HG03103 (cell line): ENCODE measurements around the gene OLIG3.

Experiments used
- ATAC-seq: cut with Tn5 transposase; IDR thresholded peaks from one replicate; pipeline ENCODE4 v1.9.1; 2021; ENCODE audit warnings: low read depth; ENCODE audit not compliant: unreplicated experiment

OLIG3 gene

DNA sequence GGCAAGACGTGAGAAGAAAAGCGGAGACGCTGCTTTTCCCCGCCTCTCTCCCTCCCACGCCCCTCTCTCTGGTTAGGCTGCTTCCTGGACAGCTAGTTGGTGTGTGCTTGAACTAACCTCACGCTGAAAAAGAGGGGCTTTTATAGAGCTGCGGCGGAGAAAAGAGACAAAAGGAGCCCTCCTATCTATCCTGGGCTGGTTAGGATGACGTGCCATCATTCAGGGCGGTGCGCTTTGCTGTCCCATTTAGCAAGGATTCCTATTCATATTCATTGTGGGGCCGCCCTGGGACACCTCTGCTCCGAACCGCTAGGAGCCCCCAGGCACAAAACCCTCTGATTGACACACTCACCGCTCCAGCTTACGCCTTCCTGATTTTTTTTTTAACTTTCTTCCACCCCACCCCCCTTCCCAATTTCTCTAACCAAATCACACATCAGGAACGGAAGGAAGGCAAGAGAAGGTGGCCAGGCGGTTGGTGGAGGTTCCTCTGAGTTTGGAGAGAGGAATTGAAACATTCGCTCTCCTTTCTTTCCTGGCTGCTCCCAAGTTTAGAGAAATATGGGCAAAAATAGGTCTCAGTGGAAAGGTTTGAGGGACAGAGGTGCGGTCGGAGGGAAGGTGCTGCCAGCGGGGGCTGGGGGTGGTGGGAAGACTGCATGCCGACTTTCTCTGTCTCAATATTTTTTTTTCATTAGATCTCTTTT, at the start of gene OLIG3:
Gene OLIG3 (minus strand): TSS at position 114 of the 707 bp plus-strand sequence. CDS start 224 bp downstream, outside the sequence.
- no peak for ATAC-seq

DNA sequence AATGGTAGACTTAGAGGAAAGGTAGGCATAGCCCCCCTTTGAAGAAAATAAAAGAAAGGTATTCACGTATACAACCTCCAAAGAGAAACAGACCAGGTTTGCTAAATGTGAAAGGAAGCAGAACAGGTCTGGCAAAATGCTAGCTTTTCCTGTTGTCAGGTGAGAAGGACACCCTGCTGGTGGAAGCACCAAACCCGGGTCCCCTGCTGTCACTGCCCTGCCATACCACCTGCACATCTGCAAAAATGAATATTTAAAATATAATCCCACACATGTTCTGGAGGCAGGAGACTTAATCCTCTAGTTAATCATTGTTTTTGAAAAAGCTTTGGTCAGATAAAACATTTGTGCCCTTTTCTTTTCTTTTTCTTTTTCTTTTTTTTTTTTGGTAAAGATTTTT, 48.9 kb upstream of the OLIG3 start:
- ATAC-seq = no peak

DNA sequence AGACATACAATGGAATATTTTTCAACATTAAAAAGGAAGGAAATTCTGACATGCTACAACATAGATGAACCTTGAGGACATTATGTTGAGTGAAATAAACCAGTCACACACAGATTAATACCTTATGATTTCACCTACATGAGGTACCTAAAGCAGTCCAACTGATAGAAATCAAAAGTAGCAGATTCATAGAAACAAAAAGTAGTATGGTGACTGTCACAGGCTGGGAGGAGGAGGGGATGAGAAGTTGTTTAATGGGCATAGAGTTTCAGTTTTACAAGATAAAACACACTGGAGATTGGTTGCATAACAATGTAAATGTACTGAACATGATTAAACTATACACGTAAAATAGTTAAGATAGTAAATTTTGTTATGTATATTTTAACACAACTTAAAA, 48.5 kb upstream of the OLIG3 start:
- ATAC-seq = no peak

DNA sequence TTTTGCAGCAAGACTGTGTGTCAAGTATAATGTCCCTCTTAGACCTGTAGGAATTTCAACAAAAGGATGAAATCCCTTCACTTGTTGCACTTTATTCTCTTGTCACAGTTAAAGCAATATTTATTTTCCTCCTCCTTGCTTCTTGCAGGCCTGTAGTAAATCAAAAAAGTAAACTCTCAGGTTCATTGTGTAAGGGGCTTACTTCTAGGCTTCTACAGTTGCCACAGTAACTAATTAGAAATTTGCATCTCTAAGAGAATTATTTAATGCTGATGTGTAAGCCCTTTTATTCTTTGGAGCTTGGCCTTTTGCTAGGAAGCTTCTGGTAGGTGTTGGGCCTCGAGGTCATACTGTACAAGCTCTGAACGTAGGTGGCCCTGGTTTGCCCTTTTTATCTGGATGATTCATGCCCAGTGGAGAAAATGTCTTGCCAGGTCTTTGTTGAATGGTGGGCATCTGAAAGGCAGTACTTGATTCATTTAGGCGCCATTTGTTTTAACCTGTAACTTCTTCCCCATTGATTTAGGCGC, 47.4 kb upstream of the OLIG3 start:
- no peak for ATAC-seq

DNA sequence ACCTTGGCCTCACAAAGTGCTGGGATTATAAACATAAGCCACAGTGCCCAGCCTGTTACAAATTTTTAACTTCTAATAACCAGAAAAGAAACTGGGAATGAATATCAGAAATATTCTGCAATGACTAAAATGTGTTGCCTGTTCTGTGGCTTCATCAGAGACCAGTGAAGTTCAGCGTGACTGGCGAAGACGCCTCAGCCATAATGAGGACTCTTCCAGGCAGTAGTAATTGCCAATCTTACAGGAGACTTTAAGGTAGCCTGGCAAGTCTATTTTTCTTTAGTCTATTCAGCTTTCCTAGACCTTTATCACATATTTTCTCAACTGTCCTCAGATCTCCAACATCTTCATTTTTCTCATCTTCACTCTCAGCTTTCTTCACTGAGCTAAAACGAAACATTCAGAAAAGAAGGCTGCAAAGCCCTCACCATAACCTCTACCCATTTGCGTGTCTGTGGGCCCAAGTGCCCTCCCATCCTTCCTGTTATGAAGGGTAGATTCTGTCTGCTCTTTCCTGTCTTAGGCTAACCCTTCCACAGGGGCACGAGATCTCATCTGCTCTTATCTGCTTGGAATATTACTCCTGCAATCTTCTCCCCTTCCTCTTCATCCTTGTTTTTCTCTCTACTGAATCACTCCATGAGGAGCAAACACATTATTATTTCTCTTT, 42.0 kb upstream of the OLIG3 start:
- no peak for ATAC-seq

DNA sequence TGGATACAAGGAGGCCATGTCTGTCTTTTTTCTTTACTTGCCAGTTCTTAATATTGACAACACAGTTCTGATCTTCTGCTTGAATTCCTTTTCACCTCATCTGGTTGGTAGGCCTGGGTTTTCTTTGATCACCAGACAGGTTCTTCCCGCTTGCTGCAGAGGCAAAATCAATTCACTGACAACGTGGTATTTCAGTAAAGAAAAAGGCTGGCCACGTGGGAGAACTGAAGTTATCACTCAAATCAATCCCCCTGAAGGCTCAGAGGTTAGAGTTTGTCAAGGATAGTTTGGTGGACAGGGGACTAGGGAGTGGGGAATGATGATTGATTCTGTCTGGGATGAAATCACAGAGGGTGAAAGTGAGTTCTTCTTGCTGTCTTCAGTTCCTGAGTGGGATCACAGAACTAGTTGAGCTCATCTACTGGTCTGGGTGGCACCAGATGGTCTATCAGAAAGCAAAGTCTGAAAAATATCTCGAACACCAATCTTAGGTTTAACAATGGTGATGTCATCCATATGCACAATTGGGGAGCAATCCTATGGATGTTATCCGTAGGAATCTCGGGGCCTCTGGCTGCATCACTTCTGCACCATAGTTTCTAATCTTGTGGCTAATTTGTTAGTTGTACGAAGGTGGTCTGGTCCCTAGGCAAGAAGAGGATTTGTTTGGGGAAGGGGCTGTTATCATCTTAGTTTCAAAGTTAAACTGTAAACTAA, 37.3 kb upstream of the OLIG3 start:
- no peak for ATAC-seq

DNA sequence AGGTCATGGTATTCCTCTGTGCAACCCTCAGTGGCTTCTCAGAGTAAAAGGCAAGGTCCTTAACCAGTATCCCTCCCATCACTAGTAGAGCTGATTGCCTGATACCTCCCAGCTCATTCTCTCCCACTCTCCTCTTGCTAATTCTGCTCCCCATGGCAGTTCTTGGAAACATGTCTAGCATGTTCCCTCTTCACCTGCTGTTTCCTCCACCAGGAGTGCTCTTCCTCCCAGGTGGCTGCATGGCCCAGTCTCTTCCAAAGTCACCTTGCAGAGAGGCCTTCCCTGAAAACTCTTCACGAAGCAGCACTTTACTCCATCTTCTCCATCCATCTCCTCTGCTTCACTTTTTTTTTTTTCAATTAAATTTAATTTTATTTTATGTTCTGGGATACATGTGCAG, 36.2 kb upstream of the OLIG3 start:
- ATAC-seq = no peak

DNA sequence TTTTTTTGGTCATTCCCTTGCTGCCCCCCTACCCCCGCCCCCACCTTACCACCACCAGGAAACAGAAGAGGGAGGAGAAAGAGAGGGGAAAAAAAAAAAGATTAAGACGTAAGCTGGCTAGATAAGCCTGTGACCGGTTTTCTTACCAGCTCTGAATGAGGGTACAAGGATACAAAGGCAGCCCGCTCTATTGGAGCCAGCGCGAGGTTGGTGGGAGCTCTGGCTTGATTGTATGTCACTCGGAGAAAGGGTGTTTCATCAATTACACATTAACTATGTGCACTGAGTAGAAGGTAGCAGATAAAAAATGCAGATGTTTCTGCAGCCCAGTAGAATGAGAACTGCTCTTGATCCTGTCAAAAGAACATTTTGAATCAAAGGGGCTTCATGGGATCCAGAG, 28.6 kb upstream of the OLIG3 start:
- ATAC-seq = no peak

DNA sequence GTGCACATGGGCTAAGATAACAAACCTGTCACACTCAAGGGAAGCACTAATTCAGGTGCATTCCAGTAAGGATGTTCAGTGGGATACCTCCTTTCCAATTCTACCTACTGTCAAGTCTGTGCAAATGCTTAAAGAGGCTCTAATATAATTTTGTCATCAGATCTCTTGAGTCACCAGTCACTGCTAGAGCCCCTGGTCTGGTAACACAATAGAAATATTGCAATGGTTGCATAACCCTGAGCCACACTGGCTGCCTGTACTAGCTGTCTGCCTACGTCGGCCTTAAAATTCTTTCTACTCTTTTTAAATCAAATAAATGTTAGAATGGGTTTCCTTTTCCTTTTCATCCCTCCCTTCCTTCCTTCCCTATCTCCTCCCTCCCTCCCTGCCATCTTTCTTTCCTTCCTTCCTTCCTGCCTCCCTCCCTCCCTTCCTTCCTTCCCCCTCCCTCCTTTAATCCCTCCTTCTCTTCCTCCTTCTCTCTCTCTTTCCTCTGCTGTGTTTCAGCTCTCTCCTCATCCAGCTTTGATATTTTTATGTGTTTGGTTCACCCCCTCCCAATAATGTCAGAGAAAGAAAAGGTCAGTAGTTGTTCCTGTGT, 28.1 kb upstream of the OLIG3 start:
- ATAC-seq = no peak

DNA sequence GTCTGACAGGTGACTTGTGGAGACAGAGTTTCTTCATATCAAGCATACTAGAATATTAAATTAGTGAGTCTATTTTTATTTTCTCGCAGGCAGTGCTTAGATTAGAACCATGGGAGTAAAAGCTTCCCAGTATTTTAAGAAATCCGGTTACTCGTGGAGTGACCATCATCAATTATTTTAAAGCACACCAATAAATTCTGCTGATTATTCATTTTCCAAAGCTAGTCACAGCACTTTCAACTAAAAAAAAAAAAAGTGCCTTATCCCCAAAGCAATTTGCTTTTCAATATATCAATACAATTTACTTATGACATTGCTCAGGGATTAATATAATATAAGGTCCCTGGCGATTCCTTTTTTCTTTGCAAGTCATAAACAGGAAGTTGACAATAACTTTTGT, 26.3 kb upstream of the OLIG3 start:
- ATAC-seq = no peak

DNA sequence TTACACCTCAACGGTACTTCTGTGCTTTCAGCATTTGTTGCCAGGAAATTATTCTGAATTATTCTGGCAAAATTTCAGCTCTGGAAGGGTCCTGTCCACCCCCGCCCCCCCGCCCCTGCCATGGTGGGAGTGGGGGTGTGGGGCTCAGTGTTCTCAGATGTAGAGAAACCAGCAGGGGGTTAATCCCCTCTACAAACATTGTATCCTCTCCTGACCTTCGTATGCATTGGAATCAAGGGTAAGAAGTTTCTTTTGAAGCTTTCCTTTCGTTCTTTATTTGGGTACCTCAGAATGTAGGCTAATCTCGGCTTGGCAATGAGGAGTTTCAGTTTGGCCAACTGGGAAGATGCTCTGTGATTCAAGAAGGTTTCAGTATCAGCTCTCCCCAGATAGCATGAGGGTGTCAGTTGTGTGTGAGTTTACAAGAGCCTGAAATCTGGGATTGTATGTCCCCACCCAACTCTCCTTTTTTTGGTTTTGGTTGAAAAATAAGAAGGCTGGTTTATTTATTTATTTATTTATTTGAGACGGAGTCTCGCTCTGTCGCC, 25.5 kb upstream of the OLIG3 start:
- no peak for ATAC-seq

DNA sequence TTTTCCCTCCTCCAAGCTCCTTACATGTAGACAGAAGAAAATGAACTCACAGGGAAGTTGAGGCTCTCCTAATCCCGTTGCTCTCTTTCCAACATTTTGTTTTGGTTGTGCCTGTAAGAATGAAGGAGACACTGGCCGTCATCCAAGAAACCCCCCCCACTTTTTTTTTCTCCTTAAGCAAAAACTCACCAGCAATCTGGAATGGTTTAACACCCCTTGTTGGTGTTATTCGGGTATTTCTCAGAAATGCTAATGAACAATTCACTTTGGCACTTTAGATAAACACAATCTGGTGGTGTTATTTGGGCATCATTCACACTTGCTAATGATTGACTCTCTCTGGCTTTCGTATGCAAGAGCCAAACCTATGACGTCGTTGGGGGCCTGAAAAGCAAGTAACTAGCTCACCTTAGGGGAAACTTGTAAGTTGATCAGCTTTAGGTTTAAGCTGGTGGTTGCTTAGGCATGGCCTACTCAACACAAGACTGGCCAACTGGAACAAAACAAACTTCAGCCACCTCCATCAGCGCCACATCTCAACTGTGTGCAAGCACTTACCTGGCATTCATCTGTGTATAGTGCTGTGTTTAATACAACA, 24.3 kb upstream of the OLIG3 start:
- no peak for ATAC-seq

DNA sequence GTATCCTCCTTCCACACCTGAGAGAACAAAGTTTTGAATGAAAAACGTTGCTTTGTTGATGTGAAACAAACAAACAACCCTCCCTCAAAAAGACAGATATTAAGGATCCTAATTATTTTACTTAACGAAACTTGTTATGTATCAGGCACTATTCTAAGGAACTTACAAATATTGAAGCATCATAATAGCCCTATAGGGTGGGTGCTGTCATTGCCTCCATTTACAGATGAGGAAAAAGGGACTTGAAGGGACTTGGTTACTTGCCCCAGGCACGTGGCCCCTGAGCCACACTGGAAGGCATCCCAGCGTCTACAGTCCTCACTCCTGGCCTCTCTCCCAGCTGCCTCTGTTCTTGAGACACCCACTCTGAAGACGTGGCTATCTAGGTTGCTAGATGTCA, 20.2 kb upstream of the OLIG3 start:
- no peak for ATAC-seq

DNA sequence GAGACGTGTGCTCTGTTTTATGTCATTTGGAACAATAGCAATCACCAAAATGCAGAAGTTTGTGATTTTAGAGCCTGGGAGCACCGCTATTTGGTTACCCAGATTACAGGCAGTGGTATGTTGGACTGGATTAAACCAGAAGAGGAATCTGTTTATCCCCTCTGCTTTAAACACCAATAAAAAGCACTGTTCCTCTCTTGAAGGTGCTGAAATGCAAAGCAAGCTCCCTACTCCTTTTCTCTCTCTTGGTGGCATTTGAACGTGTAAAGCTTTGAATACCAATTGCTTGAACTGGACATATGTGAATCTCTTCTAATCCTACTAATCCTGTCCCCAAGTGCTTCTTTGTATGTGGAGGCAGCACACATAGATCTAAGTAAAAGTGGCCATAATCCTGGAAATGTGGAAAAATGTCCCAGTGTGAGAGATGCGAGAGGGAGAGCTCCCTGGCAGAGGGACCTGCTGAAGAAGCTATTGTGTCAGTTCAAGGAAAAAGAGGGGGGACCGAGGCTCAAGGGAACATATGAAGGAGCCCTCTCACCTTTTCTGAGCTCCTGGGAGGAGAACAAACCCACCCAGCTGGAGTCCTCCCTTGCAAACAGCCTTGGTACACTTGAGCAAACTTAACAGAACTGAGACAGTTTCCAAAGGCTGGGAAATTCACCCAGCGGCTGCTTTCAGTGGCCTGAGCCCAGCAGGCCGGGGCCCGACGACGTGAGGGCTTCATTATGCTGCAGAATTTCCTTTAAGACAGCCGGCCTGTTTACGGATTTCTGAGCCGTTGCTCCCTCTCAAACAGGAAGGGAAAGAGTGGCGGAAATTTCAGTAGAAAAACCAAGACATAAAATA, 18.8 kb upstream of the OLIG3 start:
- ATAC-seq = no peak

DNA sequence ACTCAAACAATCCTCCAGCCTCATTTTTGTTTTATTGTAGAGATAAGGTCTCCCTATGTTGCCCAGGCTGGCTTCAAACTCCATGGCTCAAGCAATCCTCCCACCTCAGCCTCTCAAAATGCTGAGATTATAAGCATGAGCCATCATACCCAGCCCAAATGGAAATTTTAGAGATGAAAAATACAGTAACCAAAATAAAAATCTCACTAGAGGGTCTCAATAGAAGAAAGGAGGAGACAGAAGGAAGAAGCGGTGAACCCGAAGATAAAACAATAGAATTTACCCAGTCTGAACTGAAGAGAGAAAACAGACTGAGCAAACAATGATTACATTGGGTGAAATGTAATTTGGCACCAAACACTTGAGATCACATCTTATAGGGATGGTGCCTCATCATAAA, 16.7 kb upstream of the OLIG3 start:
- ATAC-seq = no peak

DNA sequence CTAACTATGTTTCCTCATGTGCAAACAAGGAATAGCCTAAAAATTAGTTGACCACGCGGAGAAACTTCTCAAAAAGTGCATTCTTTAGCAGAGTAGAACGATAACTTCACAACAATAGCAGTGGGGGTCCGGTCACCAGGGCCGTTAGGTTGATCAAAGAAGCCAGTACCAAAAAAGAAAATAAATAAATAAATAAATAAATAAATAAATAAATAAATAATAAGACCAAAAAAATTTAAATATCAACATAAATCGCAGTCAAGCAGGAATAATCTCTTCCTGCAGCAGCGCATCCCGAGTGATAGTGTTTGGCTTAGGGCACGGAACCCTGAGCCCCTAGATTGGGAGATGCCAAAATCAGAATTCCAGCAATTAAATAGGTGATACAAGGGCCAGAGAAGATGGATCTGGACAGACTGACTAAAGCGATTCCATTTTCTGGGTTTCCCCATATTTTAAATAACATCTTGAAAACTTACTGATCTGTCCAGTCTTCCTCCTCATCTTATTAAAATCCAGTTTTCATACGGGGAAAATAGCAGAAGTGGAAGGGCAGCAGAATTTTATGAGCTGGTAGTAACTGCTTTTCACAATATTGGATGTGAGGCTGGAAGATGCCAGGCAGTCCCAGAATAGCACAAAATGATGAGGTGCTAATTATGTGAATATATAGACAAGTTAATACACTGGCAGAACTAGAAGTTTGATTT, 4.4 kb upstream of the OLIG3 start:
- ATAC-seq = no peak

DNA sequence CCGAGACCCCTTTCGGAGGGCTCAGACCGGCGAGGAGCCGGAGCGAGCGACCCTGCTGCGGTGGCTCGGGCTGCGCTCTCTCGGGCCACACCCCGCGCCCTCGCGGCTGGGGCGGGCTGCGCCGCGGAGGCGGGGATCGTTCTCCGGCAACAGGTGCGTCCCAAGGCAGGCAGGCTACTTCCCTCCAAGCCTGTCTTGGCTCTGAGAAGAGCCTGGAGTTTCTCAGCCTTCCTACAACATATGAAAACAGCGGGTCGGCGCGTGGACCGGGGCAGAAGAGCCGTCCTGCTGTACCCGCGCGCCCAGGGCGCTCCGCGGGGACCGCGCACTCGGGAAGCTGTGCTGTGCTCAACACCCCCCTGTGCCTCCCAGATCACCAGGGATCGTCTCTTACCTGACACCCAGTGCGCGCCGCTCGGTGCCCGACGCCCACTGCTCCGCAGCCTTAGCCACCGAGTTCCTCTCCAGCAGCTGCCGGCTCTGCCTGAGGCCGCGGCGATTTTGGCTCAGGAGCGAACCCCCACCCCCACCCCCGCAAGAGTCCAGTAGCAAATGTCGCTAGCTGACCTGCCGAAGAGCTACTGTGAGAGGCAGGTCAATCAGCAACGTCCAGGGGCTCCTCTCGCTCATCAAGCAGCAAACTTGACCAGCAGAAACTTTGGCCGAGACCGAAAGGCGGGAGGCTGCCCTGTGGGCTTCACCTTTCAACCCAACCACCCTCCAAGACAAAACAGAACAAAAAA, 3.7 kb upstream of the OLIG3 start:
- ATAC-seq = no peak
